ENCODE data around the gene SLC4A7. TPM values are rescaled to one million over a fixed set of nuclear protein-coding genes. Genes with fewer than 3 reads are reported as not detected.
"Not testable (repeated sequence)": the region's sequence is repeated elsewhere in the genome, so short reads cannot be mapped to it uniquely, and the experiment has no call there.

SLC4A7 gene
- total and polyA plus RNA-seq, 2 donors (not counting 1 experiment from before 2014, with no cell fraction given): 23.8 to 214 TPM

DNA sequence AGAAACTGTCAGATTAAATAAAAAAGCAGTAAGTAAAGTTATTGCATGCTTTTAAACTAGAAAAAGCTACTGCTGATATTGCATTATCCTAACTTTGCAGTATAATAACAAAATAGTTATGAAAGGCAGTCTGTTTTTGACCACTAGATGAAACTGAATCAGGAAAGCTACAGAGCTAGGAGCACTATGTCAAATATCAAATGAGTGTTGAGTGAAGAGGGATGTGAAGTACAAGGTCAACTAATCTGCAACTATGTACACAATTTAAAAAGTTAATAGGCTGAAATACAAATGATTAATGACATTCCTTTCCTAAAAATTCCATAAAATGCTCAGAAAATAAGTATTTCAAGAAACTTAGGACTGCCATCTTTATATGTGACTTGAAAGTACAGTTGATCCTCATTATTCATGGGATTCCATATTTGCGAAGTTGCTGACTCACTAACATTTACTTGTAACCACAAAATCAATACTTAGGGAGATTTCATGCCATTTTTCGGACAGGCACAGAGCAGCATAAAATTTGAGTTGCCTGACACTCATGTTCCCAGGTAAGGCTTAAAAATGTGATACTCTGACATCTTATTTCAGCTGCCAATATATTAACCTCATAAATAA, 34.5 kb downstream of the SLC4A7 start:
- no peak for DNase-seq (ENCODE audit: low read depth in 2 of 2)
- H3K27ac ChIP-seq (ENCODE audit: insufficient read depth, low read length): no peak overlapping the region
- no peak overlapping the region for H3K4me2 ChIP-seq (ENCODE audit: extremely low read depth, insufficient read depth, low read length)
- no peaks in the 10 kb centered on the region for H4K20me1 ChIP-seq (ENCODE audit: control insufficient read depth, extremely low read depth, insufficient read depth, low read length)
- no peak overlapping the region for H2AFZ ChIP-seq (ENCODE audit: low read length)
- peaks cover 3% of the 10 kb centered on the region for H3K4me1 ChIP-seq (ENCODE audit: control insufficient read depth, extremely low read depth, insufficient read depth, low read length)
- TF ChIP-seq, protein P1, sequence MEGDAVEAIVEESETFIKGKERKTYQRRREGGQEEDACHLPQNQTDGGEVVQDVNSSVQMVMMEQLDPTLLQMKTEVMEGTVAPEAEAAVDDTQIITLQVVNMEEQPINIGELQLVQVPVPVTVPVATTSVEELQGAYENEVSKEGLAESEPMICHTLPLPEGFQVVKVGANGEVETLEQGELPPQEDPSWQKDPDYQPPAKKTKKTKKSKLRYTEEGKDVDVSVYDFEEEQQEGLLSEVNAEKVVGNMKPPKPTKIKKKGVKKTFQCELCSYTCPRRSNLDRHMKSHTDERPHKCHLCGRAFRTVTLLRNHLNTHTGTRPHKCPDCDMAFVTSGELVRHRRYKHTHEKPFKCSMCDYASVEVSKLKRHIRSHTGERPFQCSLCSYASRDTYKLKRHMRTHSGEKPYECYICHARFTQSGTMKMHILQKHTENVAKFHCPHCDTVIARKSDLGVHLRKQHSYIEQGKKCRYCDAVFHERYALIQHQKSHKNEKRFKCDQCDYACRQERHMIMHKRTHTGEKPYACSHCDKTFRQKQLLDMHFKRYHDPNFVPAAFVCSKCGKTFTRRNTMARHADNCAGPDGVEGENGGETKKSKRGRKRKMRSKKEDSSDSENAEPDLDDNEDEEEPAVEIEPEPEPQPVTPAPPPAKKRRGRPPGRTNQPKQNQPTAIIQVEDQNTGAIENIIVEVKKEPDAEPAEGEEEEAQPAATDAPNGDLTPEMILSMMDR (conservative IDR thresholded peaks at IDR 0.05 in 1 of 2, IDR thresholded peaks at IDR 0.05 in 1 of 2; ENCODE audit: low read depth in 1 of 2, low read length in 2 of 2): no peak
- no peak for TF ChIP-seq EZH2 (IDR thresholded peaks at IDR 0.05; ENCODE audit: low read length, missing control alignments)
- H3K4me3 ChIP-seq (replicated peaks in 1 of 4; ENCODE audit: control extremely low read depth in 1 of 4, insufficient read depth in 1 of 4, low read depth in 3 of 4, low read length in 4 of 4): no peak overlapping the region
- H3K9me3 ChIP-seq (ENCODE audit: control insufficient read depth, insufficient read depth, low read depth, low read length): no peaks in the 10 kb centered on the region
- H3K79me2 ChIP-seq (ENCODE audit: control insufficient read depth, insufficient read depth, low read length): peaks cover 41% of the 10 kb centered on the region
- H3K27me3 ChIP-seq (ENCODE audit: control insufficient read depth, insufficient read depth, low read length): no peaks in the 10 kb centered on the region
- no peaks in the 10 kb centered on the region for H3K36me3 ChIP-seq (ENCODE audit: control insufficient read depth, insufficient read depth, low read length)
- no peak overlapping the region for H3K9ac ChIP-seq (ENCODE audit: insufficient read depth, low read length)

DNA sequence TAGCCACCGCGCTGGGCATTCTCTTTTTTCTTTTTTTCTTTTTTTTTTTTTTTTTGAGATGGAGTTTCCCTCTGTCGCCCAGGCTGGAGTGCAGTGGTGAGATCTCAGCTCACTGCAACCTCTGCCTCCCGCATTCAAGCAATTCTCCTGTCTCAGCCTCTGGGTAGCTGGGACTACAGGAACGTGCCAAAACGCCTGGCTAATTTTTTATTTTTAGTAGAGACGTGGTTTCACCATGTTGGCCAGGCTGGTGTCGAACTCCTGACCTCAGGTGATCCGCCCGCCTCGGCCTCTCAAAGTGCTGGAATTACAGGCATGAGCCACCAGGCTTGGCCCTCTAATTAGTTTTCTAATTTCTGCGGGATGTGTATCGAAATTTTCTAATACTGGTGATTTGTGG, 41.2 kb downstream of the SLC4A7 start:
- not testable (repeated sequence) for H4K20me1 ChIP-seq (ENCODE audit: control insufficient read depth, extremely low read depth, insufficient read depth, low read length); H3K27me3 ChIP-seq (ENCODE audit: control insufficient read depth, insufficient read depth, low read length); H3K27ac ChIP-seq (ENCODE audit: insufficient read depth, low read length); H2AFZ ChIP-seq (ENCODE audit: low read length); DNase-seq (ENCODE audit: low read depth in 2 of 2); H3K79me2 ChIP-seq (ENCODE audit: control insufficient read depth, insufficient read depth, low read length); H3K9me3 ChIP-seq (ENCODE audit: control insufficient read depth, insufficient read depth, low read depth, low read length); H3K4me2 ChIP-seq (ENCODE audit: extremely low read depth, insufficient read depth, low read length); H3K4me1 ChIP-seq (ENCODE audit: control insufficient read depth, extremely low read depth, insufficient read depth, low read length); H3K9ac ChIP-seq (ENCODE audit: insufficient read depth, low read length); H3K4me3 ChIP-seq (replicated peaks in 1 of 4; ENCODE audit: control extremely low read depth in 1 of 4, insufficient read depth in 1 of 4, low read depth in 3 of 4, low read length in 4 of 4); H3K36me3 ChIP-seq (ENCODE audit: control insufficient read depth, insufficient read depth, low read length)

DNA sequence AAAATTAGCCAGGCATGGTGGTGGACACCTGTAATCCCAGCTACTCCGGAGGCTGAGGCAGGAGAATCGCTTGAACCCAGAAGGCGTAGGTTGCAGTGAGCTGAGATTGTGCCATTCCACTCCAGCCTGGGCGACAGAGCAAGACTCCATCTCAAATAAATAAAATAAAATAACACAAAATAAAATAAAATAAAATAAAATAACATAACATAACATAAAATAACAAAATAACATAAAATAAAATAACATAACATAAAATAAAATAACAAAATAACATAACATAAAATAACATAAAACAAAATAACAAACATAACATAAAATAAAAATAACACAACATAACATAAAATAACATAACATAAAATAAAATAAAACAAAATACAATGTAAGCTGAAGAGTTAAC, 45.8 kb downstream of the SLC4A7 start:
- not testable (repeated sequence) for H4K20me1 ChIP-seq (ENCODE audit: control insufficient read depth, extremely low read depth, insufficient read depth, low read length); H3K27ac ChIP-seq (ENCODE audit: insufficient read depth, low read length); DNase-seq (ENCODE audit: low read depth in 2 of 2); H2AFZ ChIP-seq (ENCODE audit: low read length); H3K27me3 ChIP-seq (ENCODE audit: control insufficient read depth, insufficient read depth, low read length); H3K9me3 ChIP-seq (ENCODE audit: control insufficient read depth, insufficient read depth, low read depth, low read length); H3K4me2 ChIP-seq (ENCODE audit: extremely low read depth, insufficient read depth, low read length); H3K4me1 ChIP-seq (ENCODE audit: control insufficient read depth, extremely low read depth, insufficient read depth, low read length); H3K9ac ChIP-seq (ENCODE audit: insufficient read depth, low read length); H3K4me3 ChIP-seq (replicated peaks in 1 of 4; ENCODE audit: control extremely low read depth in 1 of 4, insufficient read depth in 1 of 4, low read depth in 3 of 4, low read length in 4 of 4); H3K79me2 ChIP-seq (ENCODE audit: control insufficient read depth, insufficient read depth, low read length)
- peaks cover 11% of the 10 kb centered on the region for H3K36me3 ChIP-seq (ENCODE audit: control insufficient read depth, insufficient read depth, low read length)

DNA sequence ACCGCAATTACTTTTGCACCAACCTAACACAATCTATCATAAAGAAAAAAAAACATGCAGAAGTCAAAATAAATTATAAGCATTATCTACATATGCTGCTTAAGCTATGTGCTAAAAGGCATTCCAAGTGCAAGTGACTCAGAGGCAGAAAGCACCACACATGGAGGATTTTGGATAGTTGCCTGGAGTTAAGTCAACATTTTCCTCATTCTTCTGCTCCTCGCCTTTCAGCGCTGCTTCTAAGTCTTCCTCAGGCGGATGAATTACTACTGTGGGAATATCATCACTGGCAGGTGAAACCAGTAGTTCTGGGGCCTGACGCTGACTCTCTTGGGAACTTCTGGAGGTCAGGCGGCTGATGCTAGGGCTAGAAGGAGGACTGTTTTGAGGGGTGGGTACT, 53.1 kb downstream of the SLC4A7 start:
- Histone ChIP-seq H3K4me3 (replicated peaks in 1 of 4; ENCODE audit: control extremely low read depth in 1 of 4, insufficient read depth in 1 of 4, low read depth in 3 of 4, low read length in 4 of 4) (no peak overlapping the region), H3K36me3 (ENCODE audit: control insufficient read depth, insufficient read depth, low read length) (peaks cover 10% of the 10 kb centered on the region), H3K9ac (ENCODE audit: insufficient read depth, low read length) (no peak overlapping the region), H3K4me2 (ENCODE audit: extremely low read depth, insufficient read depth, low read length) (no peak overlapping the region), H2AFZ (ENCODE audit: low read length) (no peak overlapping the region), H3K9me3 (ENCODE audit: control insufficient read depth, insufficient read depth, low read depth, low read length) (no peaks in the 10 kb centered on the region), H3K79me2 (ENCODE audit: control insufficient read depth, insufficient read depth, low read length) (peaks cover 6% of the 10 kb centered on the region), H3K4me1 (ENCODE audit: control insufficient read depth, extremely low read depth, insufficient read depth, low read length) (peaks cover 6% of the 10 kb centered on the region), H4K20me1 (ENCODE audit: control insufficient read depth, extremely low read depth, insufficient read depth, low read length) (no peaks in the 10 kb centered on the region), H3K27ac (ENCODE audit: insufficient read depth, low read length) (no peak overlapping the region), H3K27me3 (ENCODE audit: control insufficient read depth, insufficient read depth, low read length) (no peaks in the 10 kb centered on the region)
- DNase-seq (ENCODE audit: low read depth in 2 of 2): peak; percentile 97 to 99
- TF ChIP-seq, protein P1 (conservative IDR thresholded peaks at IDR 0.05 in 1 of 2, IDR thresholded peaks at IDR 0.05 in 1 of 2; ENCODE audit: low read depth in 1 of 2, low read length in 2 of 2): no peak
- no peak for TF ChIP-seq EZH2 (IDR thresholded peaks at IDR 0.05; ENCODE audit: low read length, missing control alignments)
